Measurements from ENCODE around the gene TMEM269. TPM values are rescaled to one million over a fixed set of nuclear protein-coding genes. Genes with fewer than 3 reads are reported as not detected.

The TMEM269 gene
- total RNA-seq (under 1 TPM in 1 of 5 donors, not detected in 4; 0.55 TPM), polyA plus RNA-seq (under 1 TPM in 1 of 3 donors, not detected in 2; 0.03 TPM)
- long read RNA-seq, donor 1, partial matches to known transcripts = 7 of 61 reads
- long read RNA-seq, donor 1, other reads (novel, unspliced or antisense) = 54 of 61 reads
- long read RNA-seq, donor 2 = 0 reads
- long read RNA-seq, donor 3, partial matches to known transcripts = 15 of 43 reads
- long read RNA-seq, donor 3, other reads (novel, unspliced or antisense) = 28 of 43 reads
- long read RNA-seq, donor 4 = 0 reads
- long read RNA-seq, donor 5 = 0 reads
- long read RNA-seq, donor 6 = 0 reads
- long read RNA-seq, donor 7, partial matches to known transcripts = 66 of 154 reads
- long read RNA-seq, donor 7, other reads (novel, unspliced or antisense) = 88 of 154 reads
- long read RNA-seq, donor 8, partial matches to known transcripts = 0 of 61 reads
- long read RNA-seq, donor 8, other reads (novel, unspliced or antisense) = 61 of 61 reads
- long read RNA-seq, donor 9 = 0 reads
- long read RNA-seq, donor 10 = 0 reads

GRCh38 chr1:42784946-42785693 lies at the start of gene TMEM269:
TSS of gene TMEM269 (plus strand) at chr1:42784991. CDS start at chr1:42789894, 4,903 bp downstream.
- H3K27me3 ChIP-seq = peaks cover 0 to 13% (median 0%) of the 10 kb centered on the region in 3 donors
- H3K9me3 ChIP-seq = no peaks in the 10 kb centered on the region
- H3K4me3 ChIP-seq = peak within 1 kb of the TSS; percentile 35 to 55 (median 46)
- peaks cover 9 to 15% (median 14%) of the 10 kb centered on the region in 4 donors for H3K4me1 ChIP-seq
- no peak within 1 kb of the TSS for H3K27ac ChIP-seq
- 6 to 11% (median 10%) methylated on average over 31 to 54 of the region's 54 CpGs for WGBS, 5 donors
- H3K36me3 ChIP-seq = peaks cover 0 to 34% (median 26%) of the 10 kb centered on the region in 4 donors
- TF ChIP-seq CTCF (IDR thresholded peaks at IDR 0.05) = no peak
- TF ChIP-seq POLR2A (IDR thresholded peaks at IDR 0.05) = no peak
- TF ChIP-seq POLR2AphosphoS5 (IDR thresholded peaks at IDR 0.05) = no peak
- no peak for TF ChIP-seq EP300 (IDR thresholded peaks at IDR 0.05)
- DNase-seq = peak; percentile 31 to 67
- intact Hi-C loops (cut with DNase I; ENCODE audit: low total_unique reads) = no loop called here

GRCh38 chr1:42735056-42735455 lies 49.7 kb upstream of the TMEM269 start:
- no peak for DNase-seq
- Histone ChIP-seq H3K36me3 (no peaks in the 10 kb centered on the region), H3K9me3 (no peaks in the 10 kb centered on the region), H3K27me3 (no peaks in the 10 kb centered on the region), H3K4me3 (no peak overlapping the region), H3K4me1 (peaks cover 0 to 11% (median 0%) of the 10 kb centered on the region in 4 donors), H3K27ac (no peak overlapping the region)
- TF ChIP-seq CTCF (IDR thresholded peaks at IDR 0.05) = no peak
- no peak for TF ChIP-seq POLR2AphosphoS5 (IDR thresholded peaks at IDR 0.05)
- no peak for TF ChIP-seq POLR2A (IDR thresholded peaks at IDR 0.05)
- TF ChIP-seq EP300 (IDR thresholded peaks at IDR 0.05) = no peak
- WGBS, 5 donors = 82 to 88% (median 87%) methylated on average over 11 of the region's 11 CpGs
- intact Hi-C loops (cut with DNase I; ENCODE audit: low total_unique reads) = no loop called here

- WGBS, 5 donors = 68 to 83% (median 73%) methylated on average over 3 to 14 of the region's 14 CpGs
- Histone ChIP-seq H3K4me3 (no peak overlapping the region), H3K36me3 (no peaks in the 10 kb centered on the region), H3K27ac (no peak overlapping the region), H3K27me3 (no peaks in the 10 kb centered on the region), H3K4me1 (peaks cover 0 to 15% (median 0%) of the 10 kb centered on the region in 4 donors), H3K9me3 (no peaks in the 10 kb centered on the region)
- intact Hi-C loops (cut with DNase I; ENCODE audit: low total_unique reads) = no loop called here
- no peak for DNase-seq
- TF ChIP-seq POLR2A (IDR thresholded peaks at IDR 0.05) (no peak), POLR2AphosphoS5 (IDR thresholded peaks at IDR 0.05) (no peak), CTCF (IDR thresholded peaks at IDR 0.05) (no peak), EP300 (IDR thresholded peaks at IDR 0.05) (no peak)
These were observed 49.2 kb upstream of the TMEM269 start for GRCh38 chr1:42735477-42736105.

GRCh38 chr1:42736152-42736551 lies 48.6 kb upstream of the TMEM269 start:
- no peak for TF ChIP-seq POLR2AphosphoS5 (IDR thresholded peaks at IDR 0.05)
- TF ChIP-seq EP300 (IDR thresholded peaks at IDR 0.05) = no peak
- no peak overlapping the region for H3K27ac ChIP-seq
- no peak overlapping the region for H3K4me3 ChIP-seq
- peak in 1 of 2 donors; percentile 31 for DNase-seq
- 59 to 72% (median 66%) methylated on average over 4 of the region's 4 CpGs for WGBS, 5 donors
- no peaks in the 10 kb centered on the region for H3K9me3 ChIP-seq
- no peaks in the 10 kb centered on the region for H3K27me3 ChIP-seq
- intact Hi-C loops (cut with DNase I; ENCODE audit: low total_unique reads) = no loop called here
- peaks cover 0 to 15% (median 0%) of the 10 kb centered on the region in 4 donors for H3K4me1 ChIP-seq
- H3K36me3 ChIP-seq = no peaks in the 10 kb centered on the region

Data from stomach (tissue), 19 donors.